Measurements from ENCODE around the gene TXK.

Gene TXK

GRCh38 chr4:48138511-48138910, 4.5 kb upstream of the TXK start:
- intact Hi-C loops (cut with DNase I): no loop called here
- DNase-seq: no peak

- no peak for DNase-seq
Observed at GRCh38 chr4:48137846-48138245, 3.8 kb upstream of the TXK start.

GRCh38 chr4:48133669-48134068, 381 bp downstream of the TXK start:
- intact Hi-C loops (cut with DNase I): no loop called here
- DNase-seq: no peak

More at GRCh38 chr4:48137846-48138245, 3.8 kb upstream of the TXK start:
- intact Hi-C loops (cut with DNase I): no loop called here

GRCh38 chr4:48131736-48132135, 2.3 kb downstream of the TXK start:
- intact Hi-C loops (cut with DNase I): no loop called here
- DNase-seq: no peak

- intact Hi-C loops (cut with DNase I): no loop called here
- DNase-seq: no peak
Observed at GRCh38 chr4:48130100-48130499, 4.0 kb downstream of the TXK start.

GRCh38 chr4:48129307-48130014, 4.6 kb downstream of the TXK start:
- intact Hi-C loops (cut with DNase I): no loop called here
- no peak for DNase-seq

- DNase-seq: peak in 3 of 10 donors; percentile 10 to 33 (median 20)
- intact Hi-C loops (cut with DNase I): no loop called here
Observed at GRCh38 chr4:48127682-48128404, 6.2 kb downstream of the TXK start.

- no peak for DNase-seq
- intact Hi-C loops (cut with DNase I): no loop called here
Observed at GRCh38 chr4:48127231-48127630, 6.8 kb downstream of the TXK start.

GRCh38 chr4:48126621-48127020, 7.4 kb downstream of the TXK start:
- intact Hi-C loops (cut with DNase I): no loop called here
- DNase-seq: no peak

- intact Hi-C loops (cut with DNase I): no loop called here
Observed at GRCh38 chr4:48124870-48125269, 9.2 kb downstream of the TXK start.

GRCh38 chr4:48122756-48123155, 11.3 kb downstream of the TXK start:
- intact Hi-C loops (cut with DNase I): no loop called here
- DNase-seq: no peak

More at GRCh38 chr4:48124870-48125269, 9.2 kb downstream of the TXK start:
- no peak for DNase-seq

GRCh38 chr4:48121180-48121579, 12.9 kb downstream of the TXK start:
- no peak for DNase-seq
- intact Hi-C loops (cut with DNase I): no loop called here

GRCh38 chr4:48120132-48120531, 13.9 kb downstream of the TXK start:
- intact Hi-C loops (cut with DNase I): no loop called here
- no peak for DNase-seq

- intact Hi-C loops (cut with DNase I): no loop called here
- DNase-seq: no peak
Observed at GRCh38 chr4:48119646-48120045, 14.4 kb downstream of the TXK start.

- no peak for DNase-seq
- intact Hi-C loops (cut with DNase I): no loop called here
Observed at GRCh38 chr4:48118081-48118480, 16.0 kb downstream of the TXK start.

- intact Hi-C loops (cut with DNase I): no loop called here
- no peak for DNase-seq
Observed at GRCh38 chr4:48116582-48116981, 17.5 kb downstream of the TXK start.

- no peak for DNase-seq
- intact Hi-C loops (cut with DNase I): no loop called here
Observed at GRCh38 chr4:48114412-48114811, 19.6 kb downstream of the TXK start.

- intact Hi-C loops (cut with DNase I): no loop called here
Observed at GRCh38 chr4:48112017-48112667, 21.9 kb downstream of the TXK start.

GRCh38 chr4:48110452-48110978, 23.5 kb downstream of the TXK start:
- no peak for DNase-seq
- intact Hi-C loops (cut with DNase I): no loop called here

More at GRCh38 chr4:48112017-48112667, 21.9 kb downstream of the TXK start:
- no peak for DNase-seq

GRCh38 chr4:48109413-48110263, 24.4 kb downstream of the TXK start:
- no peak for DNase-seq
- intact Hi-C loops (cut with DNase I): no loop called here
